Stimulated activated naive CD8-positive, alpha-beta T cell treated with anti-CD3 and anti-CD28 coated beads, Interleukin-15, amount 100 ng/mL, for 72 hours (primary cell): Measurements from ENCODE around the gene SPRY4.
A peak's percentile ranks its signal among the peaks of the same experiment; 100 is the strongest.

Source experiments
- ATAC-seq: fragments of 150-1000 bp; cut with Tn5 transposase; 2 replicates; pipeline ENCODE4 v1.10.0; 2021; ENCODE audit warnings: mild to moderate bottlenecking, moderate library complexity
- DNase-seq, 2 donors: peaks; one replicate each; pipeline ENCODE4 v3.0.0; 2021 to 2022
- H3K27ac Mint-ChIP-seq, 2 donors: one replicate each; pipeline ENCODE4 v1.8.0; 2022; ENCODE audit warnings: mild to moderate bottlenecking in 2 of 2, mixed read lengths in 2 of 2, moderate library complexity in 2 of 2
- H3K27me3 Mint-ChIP-seq: one replicate; pipeline ENCODE4 v1.8.0; 2022; ENCODE audit warnings: mixed read lengths
- H3K4me1 Mint-ChIP-seq: one replicate; pipeline ENCODE4 v1.8.0; 2022; ENCODE audit warnings: mild to moderate bottlenecking, mixed read lengths
- H3K4me3 Mint-ChIP-seq, 2 donors: one replicate each; pipeline ENCODE4 v1.8.0; 2022; ENCODE audit warnings: mild to moderate bottlenecking in 2 of 2, mixed read lengths in 2 of 2, moderate library complexity in 1 of 2
- H3K9me3 Mint-ChIP-seq, 2 donors: one replicate each; pipeline ENCODE4 v1.8.0; 2022; ENCODE audit warnings: mixed read lengths in 2 of 2

The SPRY4 gene

DNA sequence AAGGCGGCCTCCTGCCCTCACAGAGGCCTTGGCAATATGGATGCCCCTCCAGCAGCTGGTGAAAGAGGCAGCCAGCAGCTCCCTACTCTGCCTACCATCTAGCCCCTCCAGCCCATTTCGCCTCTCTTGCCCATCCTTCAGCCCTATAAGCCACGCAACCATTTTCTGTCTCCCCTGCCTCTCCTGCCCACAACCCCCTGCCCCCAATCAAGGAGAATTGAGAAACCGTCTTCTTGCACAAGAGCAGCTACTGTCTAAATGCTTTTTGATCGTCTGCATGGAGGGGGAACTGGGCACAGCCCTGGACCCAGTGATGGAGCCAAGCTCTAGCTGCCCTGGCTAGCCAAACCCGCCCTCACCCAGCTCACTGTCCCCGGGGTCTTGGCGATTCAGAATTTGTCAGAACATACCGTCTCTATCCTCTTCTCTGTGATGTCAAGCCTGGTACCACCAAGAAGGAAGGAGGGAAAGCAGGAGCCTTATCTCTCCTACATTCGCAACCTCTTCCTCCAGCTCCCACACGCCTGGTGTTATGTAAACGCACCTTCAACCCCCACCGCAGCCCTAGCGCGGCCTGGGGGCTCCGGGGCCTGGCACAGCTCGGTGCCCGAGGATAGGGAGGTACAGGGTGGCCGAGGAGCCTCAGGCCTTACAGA, 1.2 kb downstream of the SPRY4 start:
- Mint-ChIP-seq H3K27ac (no peak overlapping the region), H3K27me3 (peaks cover 86% of the 10 kb centered on the region), H3K4me3 (peak overlapping the region; percentile 89 to 91), H3K9me3 (no peaks in the 10 kb centered on the region), H3K4me1 (peaks cover 70% of the 10 kb centered on the region)
- ATAC-seq (no peak), DNase-seq (no peak)

DNA sequence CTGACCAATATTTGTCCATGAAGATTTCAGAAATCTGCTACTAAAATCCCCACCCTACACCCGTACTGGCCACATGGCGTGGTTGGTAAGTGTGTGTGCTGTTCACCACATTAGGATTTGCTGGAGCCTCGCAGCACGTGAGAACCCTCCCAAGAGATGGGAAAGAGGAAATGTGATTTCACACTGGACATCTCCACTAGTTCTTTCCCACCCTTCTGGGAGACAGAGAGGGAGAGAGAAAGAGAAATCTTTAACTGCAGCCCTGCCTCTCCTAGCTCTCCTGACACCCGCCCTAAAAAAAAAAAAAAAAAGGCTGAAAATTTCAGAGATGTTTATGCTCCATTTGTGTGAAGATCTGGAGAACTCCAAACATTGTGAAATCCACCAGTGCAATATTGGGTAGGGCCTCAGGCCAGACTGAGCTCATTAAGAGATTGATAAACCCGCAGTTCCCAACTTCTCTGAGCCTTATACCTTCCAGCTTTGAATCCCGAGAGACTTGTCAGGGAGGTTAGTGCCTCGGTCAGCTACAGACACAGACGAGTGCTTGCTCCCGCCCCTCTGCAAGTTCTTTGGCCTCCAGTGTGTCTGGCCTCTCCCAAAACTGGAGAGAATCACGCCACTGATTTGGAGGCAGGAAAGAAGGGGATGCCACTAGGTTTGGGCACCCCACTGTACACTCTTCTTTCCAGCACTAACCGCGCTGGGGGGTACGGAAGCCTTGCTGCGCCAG, 1.9 kb downstream of the SPRY4 start:
- H3K4me1 Mint-ChIP-seq: peaks cover 70% of the 10 kb centered on the region
- H3K9me3 Mint-ChIP-seq: no peaks in the 10 kb centered on the region
- no peak for ATAC-seq
- H3K4me3 Mint-ChIP-seq: no peak overlapping the region
- H3K27me3 Mint-ChIP-seq: peaks cover 83% of the 10 kb centered on the region
- no peak overlapping the region for H3K27ac Mint-ChIP-seq
- no peak for DNase-seq

DNA sequence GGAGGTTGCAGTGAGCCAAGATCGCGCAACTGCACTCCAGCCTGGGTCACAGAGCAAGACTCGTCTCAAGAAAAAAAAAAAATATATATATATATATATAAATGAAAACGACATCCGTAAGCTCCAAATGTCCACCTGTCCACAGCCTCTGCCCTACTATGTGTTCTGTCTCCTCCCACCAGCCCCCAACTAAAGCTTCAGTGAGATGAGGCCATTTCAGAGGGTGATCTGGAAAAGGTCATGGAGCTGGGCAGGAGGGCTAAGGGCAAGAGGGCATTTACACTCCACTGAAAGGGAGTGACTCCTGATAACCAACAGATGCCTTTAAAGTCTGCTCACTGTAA, 2.4 kb downstream of the SPRY4 start:
- no peak overlapping the region for H3K27ac Mint-ChIP-seq
- H3K4me3 Mint-ChIP-seq: no peak overlapping the region
- ATAC-seq (no peak), DNase-seq (no peak)
- no peaks in the 10 kb centered on the region for H3K9me3 Mint-ChIP-seq
- peaks cover 68% of the 10 kb centered on the region for H3K4me1 Mint-ChIP-seq
- H3K27me3 Mint-ChIP-seq: peaks cover 83% of the 10 kb centered on the region

DNA sequence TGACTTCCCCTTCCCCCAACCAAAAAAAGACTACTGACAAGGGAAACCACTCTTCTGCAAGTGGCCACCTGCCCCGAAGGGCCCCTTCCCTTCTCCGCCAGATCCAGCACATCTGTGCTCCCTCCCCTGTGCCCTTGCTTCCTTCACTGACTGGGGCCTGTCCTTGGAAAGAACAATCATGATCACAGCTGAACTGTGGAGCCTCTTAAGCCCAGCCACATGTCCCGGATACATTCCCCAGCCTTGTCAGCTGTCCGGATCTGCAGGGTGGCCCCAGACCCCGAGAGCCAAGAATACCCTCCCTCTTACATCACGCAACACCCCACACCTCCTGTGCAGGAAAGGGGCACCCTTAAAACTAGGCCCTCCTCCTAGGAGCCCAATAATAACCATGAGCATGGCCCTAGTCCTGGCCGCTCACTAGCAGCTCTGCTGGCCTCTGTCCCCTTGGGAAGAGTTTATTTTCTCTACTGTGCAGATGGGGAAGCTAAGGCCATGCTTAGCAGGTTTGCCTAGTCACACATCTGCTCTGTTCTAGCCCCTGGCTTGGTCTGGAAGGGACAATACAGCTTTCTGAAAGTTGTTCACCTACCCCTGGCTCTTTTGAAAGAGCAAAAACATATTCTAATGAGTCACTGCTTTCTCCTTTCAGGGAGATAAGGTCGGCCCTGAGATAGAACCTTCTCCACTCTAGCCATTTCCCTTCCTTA, 3.8 kb downstream of the SPRY4 start:
- H3K4me1 Mint-ChIP-seq: peaks cover 65% of the 10 kb centered on the region
- H3K9me3 Mint-ChIP-seq: no peaks in the 10 kb centered on the region
- H3K27ac Mint-ChIP-seq: no peak overlapping the region
- peaks cover 78% of the 10 kb centered on the region for H3K27me3 Mint-ChIP-seq
- no peak for ATAC-seq
- no peak for DNase-seq
- H3K4me3 Mint-ChIP-seq: no peak overlapping the region

DNA sequence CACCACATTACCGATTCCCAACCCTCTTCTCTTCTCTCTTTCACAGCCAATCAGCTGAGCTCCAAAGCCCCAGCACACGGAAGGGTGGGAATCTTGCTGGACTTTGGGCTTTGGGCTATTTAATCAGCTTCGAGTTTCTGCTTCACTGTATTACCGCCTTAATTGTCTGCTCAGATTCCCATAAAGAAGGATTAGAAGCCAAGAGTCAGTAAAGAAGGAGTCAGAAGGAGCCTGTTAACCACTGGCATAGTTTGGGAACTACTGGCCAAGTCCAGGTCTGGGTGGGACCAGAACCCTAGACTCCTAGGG, 4.4 kb downstream of the SPRY4 start:
- no peak for DNase-seq
- no peak overlapping the region for H3K4me3 Mint-ChIP-seq
- H3K27ac Mint-ChIP-seq: no peak overlapping the region
- no peaks in the 10 kb centered on the region for H3K9me3 Mint-ChIP-seq
- H3K4me1 Mint-ChIP-seq: peaks cover 65% of the 10 kb centered on the region
- peaks cover 74% of the 10 kb centered on the region for H3K27me3 Mint-ChIP-seq
- ATAC-seq: no peak

DNA sequence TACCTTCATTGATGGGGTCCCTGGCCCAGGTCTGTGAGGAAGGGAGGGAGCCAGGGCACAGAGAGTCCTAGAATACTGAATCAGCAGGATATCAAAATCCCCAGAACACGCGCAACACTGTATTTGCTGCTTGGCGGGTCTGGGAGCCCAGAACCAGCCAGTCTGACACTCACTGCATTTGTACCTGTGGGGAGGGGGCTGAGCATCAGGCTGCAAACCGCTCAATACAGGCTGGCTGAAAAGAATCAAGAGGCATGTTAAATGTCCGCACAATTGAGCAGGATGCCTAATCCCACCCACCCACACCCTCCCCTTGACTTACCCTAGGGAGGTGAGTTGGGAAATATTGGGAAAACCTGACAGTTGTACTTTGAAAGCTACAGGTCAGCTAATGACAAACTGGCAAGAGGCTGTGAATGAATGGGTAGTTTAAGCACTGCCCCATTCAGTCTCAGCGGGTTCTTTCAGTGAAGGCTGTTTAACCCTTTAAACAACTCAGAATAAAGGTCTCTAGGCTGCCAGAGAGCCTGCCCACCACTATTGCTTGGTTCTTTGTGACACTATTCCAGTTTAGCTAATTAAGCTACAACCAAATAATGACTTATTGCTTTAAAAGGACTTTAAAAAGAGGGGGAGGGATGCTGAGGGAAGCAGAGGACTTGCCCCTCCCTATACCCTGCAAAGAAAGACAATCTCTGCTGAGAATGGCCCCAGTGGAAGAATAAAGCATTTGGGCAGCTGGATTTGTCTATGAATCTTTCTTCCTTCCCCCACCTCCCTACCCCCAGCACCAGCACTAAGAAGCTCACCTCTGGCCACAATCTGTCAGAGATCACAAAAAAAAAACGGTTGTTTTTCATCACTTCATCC, 5.0 kb downstream of the SPRY4 start:
- Mint-ChIP-seq H3K27me3 (peaks cover 74% of the 10 kb centered on the region), H3K27ac (no peak overlapping the region), H3K4me1 (peaks cover 62% of the 10 kb centered on the region), H3K9me3 (no peaks in the 10 kb centered on the region), H3K4me3 (peak overlapping the region in 1 of 2 donors; percentile 25)
- DNase-seq (no peak), ATAC-seq (no peak)

DNA sequence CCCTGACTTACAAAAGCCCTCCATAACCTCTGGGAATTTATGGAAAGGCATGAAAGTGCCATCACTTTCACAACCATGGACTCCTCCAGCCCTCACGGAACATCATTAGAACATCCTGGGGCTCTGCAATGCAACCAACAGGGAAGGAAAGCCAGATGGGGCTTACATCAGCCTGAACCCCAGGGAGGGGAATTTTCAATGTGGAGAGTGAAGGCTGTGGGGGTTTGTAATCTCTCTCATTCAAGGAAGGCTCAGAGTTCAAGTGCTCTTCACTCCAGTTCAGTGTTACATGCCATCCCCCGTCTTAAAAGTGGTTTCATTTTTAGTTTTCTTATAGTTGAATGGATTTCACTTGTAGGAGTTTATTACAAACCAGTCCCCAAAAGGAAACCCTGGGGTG, 5.7 kb downstream of the SPRY4 start:
- no peak for DNase-seq
- Mint-ChIP-seq H3K4me3 (peak overlapping the region in 1 of 2 donors; percentile 25), H3K27ac (no peak overlapping the region), H3K4me1 (peaks cover 60% of the 10 kb centered on the region), H3K9me3 (no peaks in the 10 kb centered on the region), H3K27me3 (peaks cover 76% of the 10 kb centered on the region)
- no peak for ATAC-seq

DNA sequence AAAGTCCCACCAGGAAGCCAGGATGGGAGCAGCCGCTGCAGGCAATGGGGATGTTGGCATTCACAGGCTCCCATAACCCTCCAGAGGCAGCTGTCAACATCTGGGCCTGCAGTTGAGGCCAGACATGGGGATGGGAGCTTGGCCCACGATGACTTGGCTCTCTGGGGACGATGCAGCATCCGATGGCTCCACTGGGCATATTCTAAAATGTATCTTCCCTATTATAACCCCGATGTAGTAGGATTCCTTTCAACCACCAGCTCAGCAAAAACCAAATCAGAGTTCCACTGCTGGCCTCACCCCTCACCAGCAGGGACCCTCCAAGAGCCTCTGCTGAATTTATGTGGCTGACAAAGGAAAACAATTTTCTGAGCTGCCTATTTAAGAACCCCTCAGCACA, 7.1 kb downstream of the SPRY4 start:
- Mint-ChIP-seq H3K27me3 (peaks cover 65% of the 10 kb centered on the region), H3K4me3 (no peak overlapping the region), H3K9me3 (no peaks in the 10 kb centered on the region), H3K4me1 (peaks cover 54% of the 10 kb centered on the region), H3K27ac (no peak overlapping the region)
- ATAC-seq (no peak), DNase-seq (no peak)

DNA sequence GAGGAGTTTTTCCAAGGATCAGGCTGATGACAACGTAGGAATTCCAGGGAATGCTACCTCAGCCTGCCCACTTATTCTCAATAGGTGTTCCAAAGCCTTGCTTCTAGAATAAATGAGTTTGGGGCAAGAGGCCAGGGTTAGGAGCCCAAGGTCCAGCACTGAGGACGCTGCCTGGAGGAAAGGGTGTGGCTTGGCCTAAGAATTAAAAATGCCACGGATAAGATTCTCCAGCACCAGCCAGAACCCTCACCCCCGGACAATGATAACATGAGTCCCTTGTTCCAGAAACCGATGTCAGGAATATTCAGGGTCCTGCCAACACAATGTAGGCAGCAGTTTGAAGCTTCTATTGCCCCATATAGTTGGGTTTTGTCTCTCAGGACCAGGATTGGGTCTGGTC, 7.6 kb downstream of the SPRY4 start:
- peaks cover 54% of the 10 kb centered on the region for H3K4me1 Mint-ChIP-seq
- no peak for DNase-seq
- H3K27ac Mint-ChIP-seq: no peak overlapping the region
- no peaks in the 10 kb centered on the region for H3K9me3 Mint-ChIP-seq
- ATAC-seq: no peak
- peaks cover 60% of the 10 kb centered on the region for H3K27me3 Mint-ChIP-seq
- no peak overlapping the region for H3K4me3 Mint-ChIP-seq

DNA sequence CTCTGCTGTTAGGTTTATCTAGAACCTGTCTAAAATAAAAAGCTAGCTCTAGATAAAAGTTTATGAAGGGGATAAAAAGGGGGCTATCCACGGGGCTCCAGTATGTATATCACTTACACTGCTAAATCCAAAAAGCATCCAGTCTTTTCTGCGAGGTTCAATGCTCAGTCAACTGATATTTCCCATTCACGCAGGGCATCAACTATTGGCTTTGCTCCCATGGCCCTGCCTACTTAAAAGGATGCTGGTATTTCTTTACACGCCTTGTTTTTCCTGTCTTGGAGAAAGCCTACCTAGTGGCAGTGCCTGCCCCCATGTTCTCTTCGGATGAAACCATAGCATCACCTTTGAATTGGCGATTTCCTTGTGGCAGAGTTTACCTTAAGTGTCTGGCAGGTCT, 8.1 kb downstream of the SPRY4 start:
- no peak for DNase-seq
- H3K27me3 Mint-ChIP-seq: peaks cover 55% of the 10 kb centered on the region
- no peak overlapping the region for H3K27ac Mint-ChIP-seq
- ATAC-seq: no peak
- no peaks in the 10 kb centered on the region for H3K9me3 Mint-ChIP-seq
- H3K4me3 Mint-ChIP-seq: no peak overlapping the region
- peaks cover 50% of the 10 kb centered on the region for H3K4me1 Mint-ChIP-seq

DNA sequence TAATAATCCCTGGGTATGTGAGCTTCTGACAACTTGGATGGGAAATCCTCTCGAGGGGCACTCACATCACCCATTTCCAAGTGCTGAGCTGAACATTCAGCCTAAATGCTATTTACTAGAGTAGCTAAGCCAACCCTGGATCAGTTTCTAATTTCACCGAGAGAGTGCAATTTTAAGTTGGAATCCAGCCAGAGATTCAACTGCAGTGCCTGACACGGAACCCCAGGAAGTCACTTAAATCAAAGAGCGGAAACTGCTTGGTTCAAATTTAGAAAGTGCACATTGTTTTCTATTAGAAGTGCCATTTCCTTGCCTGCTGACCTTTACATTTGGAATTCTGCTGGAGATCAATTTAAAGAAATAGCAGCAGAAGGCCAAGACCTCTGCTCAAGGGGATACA, 8.8 kb downstream of the SPRY4 start:
- Mint-ChIP-seq H3K4me3 (peak overlapping the region in 1 of 2 donors; percentile 41), H3K4me1 (peaks cover 44% of the 10 kb centered on the region), H3K27ac (no peak overlapping the region), H3K27me3 (peaks cover 48% of the 10 kb centered on the region), H3K9me3 (no peaks in the 10 kb centered on the region)
- no peak for ATAC-seq
- DNase-seq: no peak

DNA sequence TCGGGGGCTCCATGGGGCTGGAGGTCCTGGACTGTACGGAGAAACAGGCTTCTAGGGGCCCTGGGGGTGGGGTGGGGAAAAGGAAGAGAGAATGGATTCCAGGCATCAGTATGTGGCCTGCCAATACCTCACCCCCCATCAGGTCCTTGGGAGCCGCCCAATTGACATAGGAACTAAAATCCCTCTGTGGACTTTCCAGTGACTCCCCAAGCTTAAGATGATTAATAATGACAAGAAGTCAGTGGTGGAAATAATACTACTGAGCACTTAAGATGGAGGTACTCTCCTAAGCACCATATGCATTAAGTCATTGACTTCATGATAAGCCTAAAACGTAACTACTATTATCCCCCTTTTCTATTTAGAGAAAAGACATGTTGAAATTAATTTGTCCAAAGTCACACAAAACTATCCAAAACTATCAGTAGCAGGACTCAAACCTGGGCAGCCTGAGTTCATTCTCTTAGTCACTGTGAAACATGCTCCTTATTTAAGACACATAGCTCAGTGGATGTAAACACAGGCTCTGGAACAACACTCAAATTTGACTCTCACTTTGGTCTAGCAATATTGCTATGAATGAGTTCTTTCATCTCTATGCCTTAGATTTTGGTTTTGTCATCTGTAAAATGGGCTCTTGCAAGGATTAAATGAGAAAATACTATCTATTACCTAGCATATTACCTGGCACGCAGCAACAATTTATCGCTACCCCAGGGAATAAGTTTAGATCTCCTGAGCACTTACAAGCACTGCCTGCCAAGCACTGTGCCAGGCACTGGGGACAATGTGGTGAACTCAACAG, 9.5 kb downstream of the SPRY4 start:
- peaks cover 36% of the 10 kb centered on the region for H3K4me1 Mint-ChIP-seq
- no peak overlapping the region for H3K27ac Mint-ChIP-seq
- peaks cover 41% of the 10 kb centered on the region for H3K27me3 Mint-ChIP-seq
- DNase-seq: no peak
- H3K9me3 Mint-ChIP-seq: no peaks in the 10 kb centered on the region
- peak; percentile 20 for ATAC-seq
- H3K4me3 Mint-ChIP-seq: no peak overlapping the region

DNA sequence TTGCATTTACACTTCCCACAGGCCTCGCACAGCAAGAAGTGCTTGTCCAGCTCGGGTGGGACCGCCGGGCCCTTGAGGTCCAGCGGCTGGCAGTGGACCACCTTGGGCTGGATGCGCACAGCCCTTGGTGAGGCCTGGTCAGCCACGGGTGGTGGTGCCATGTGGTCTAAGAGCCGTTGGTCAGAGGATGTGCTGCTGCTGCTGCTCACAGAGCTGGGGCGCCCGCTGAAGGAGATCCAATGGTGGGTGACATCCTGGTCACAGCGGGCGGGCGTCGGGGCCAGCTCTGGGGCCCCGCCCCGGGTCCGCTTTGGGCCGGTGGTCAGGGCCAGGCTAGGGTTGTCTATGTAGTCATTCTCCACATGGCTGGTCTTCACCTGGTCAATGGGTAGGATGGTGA, 10.2 kb downstream of the SPRY4 start:
- Mint-ChIP-seq H3K4me3 (no peak overlapping the region), H3K4me1 (peaks cover 33% of the 10 kb centered on the region), H3K27me3 (peaks cover 35% of the 10 kb centered on the region), H3K9me3 (no peaks in the 10 kb centered on the region), H3K27ac (no peak overlapping the region)
- DNase-seq (no peak), ATAC-seq (peak; percentile 42)

DNA sequence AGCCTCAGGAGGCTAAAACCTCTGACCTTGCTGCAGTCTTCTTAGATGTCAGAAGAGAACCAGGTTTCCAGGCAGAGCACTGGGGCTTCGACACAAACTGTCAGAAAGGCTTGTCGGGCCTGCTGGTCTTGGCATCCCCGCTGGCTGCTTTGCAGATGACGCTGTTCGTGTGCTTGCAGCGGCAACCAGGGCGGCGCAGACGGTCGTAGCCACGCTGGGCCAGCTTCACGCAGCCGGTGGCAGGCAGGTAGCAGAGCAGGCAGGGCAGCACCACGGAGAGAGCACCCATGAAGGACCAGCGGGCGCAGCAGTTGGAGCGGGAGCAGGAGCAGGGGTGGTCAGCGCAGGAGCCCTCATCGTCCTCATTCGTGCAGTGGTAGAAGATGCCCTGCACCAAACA, 10.7 kb downstream of the SPRY4 start:
- no peak for ATAC-seq
- Mint-ChIP-seq H3K27me3 (peaks cover 30% of the 10 kb centered on the region), H3K27ac (no peak overlapping the region), H3K9me3 (no peaks in the 10 kb centered on the region), H3K4me3 (no peak overlapping the region), H3K4me1 (peaks cover 28% of the 10 kb centered on the region)
- no peak for DNase-seq

DNA sequence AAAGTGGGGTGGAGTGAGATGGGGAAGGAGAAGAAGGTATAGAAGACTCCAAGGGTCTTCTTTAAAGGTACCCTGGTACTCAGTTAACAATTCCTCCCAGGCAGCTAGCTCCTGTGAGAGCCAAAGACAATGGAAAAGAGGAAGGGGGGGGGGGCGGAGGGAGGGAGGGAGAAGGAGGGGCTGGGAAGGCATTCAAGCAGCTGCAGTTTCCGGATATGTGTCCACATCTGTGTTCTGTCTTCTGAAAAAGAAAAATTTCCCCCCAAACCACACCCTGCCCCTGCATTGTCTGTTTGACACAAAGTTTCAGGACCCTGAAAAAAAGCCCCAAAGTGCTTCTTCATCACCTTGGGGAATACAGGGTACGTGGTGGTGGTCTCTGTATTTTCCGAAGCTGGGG, 11.1 kb downstream of the SPRY4 start:
- no peak overlapping the region for H3K4me3 Mint-ChIP-seq
- H3K27me3 Mint-ChIP-seq: peaks cover 27% of the 10 kb centered on the region
- ATAC-seq (no peak), DNase-seq (no peak)
- peak overlapping the region in 1 of 2 donors; percentile 12 for H3K27ac Mint-ChIP-seq
- peaks cover 25% of the 10 kb centered on the region for H3K4me1 Mint-ChIP-seq
- H3K9me3 Mint-ChIP-seq: no peaks in the 10 kb centered on the region
